HG02798 (cell line): ENCODE data around the gene GPR78.
A peak's percentile ranks its signal among the peaks of the same experiment; 100 is the strongest.

ENCODE experiments used
- ATAC-seq: cut with Tn5 transposase; IDR thresholded peaks from one replicate; pipeline ENCODE4 v1.9.1; 2021; ENCODE audit warnings: mild to moderate bottlenecking; ENCODE audit not compliant: unreplicated experiment, poor library complexity

GPR78 gene

GRCh38 chr4:8598391-8599090 is 18.3 kb downstream of the GPR78 start:
- ATAC-seq, result no peak

- no peak for ATAC-seq
Measured at GRCh38 chr4:8599091-8599460, 18.9 kb downstream of the GPR78 start.

- no peak for ATAC-seq
Measured at GRCh38 chr4:8599657-8600056, 19.5 kb downstream of the GPR78 start.

GRCh38 chr4:8600266-8600665 is 20.1 kb downstream of the GPR78 start:
- ATAC-seq, result no peak

GRCh38 chr4:8600686-8601085 is 20.5 kb downstream of the GPR78 start:
- no peak for ATAC-seq

GRCh38 chr4:8601086-8601485 is 20.9 kb downstream of the GPR78 start:
- no peak for ATAC-seq

- no peak for ATAC-seq
Measured at GRCh38 chr4:8601556-8601955, 21.4 kb downstream of the GPR78 start.

- no peak for ATAC-seq
Measured at GRCh38 chr4:8602686-8603430, 22.7 kb downstream of the GPR78 start.

- ATAC-seq, result no peak
Measured at GRCh38 chr4:8603931-8604330, 23.7 kb downstream of the GPR78 start.

GRCh38 chr4:8605289-8605688 is 25.1 kb downstream of the GPR78 start:
- no peak for ATAC-seq

GRCh38 chr4:8606476-8606875 is 26.3 kb downstream of the GPR78 start:
- no peak for ATAC-seq

- no peak for ATAC-seq
Measured at GRCh38 chr4:8606966-8607365, 26.8 kb downstream of the GPR78 start.

- peak; percentile 37 for ATAC-seq
Measured at GRCh38 chr4:8607603-8608481, 27.6 kb downstream of the GPR78 start.

GRCh38 chr4:8608714-8609391 is 28.7 kb downstream of the GPR78 start:
- ATAC-seq, result no peak

GRCh38 chr4:8609406-8609805 is 29.2 kb downstream of the GPR78 start:
- no peak for ATAC-seq

GRCh38 chr4:8609824-8610350 is 29.7 kb downstream of the GPR78 start:
- no peak for ATAC-seq

GRCh38 chr4:8610858-8611616 is 30.8 kb downstream of the GPR78 start:
- no peak for ATAC-seq

GRCh38 chr4:8612646-8613045 is 32.5 kb downstream of the GPR78 start:
- no peak for ATAC-seq
